ENCODE data around the gene ITGAD.
"Not testable (repeated sequence)": the region's sequence is repeated elsewhere in the genome, so short reads cannot be mapped to it uniquely, and the experiment has no call there.

DNA sequence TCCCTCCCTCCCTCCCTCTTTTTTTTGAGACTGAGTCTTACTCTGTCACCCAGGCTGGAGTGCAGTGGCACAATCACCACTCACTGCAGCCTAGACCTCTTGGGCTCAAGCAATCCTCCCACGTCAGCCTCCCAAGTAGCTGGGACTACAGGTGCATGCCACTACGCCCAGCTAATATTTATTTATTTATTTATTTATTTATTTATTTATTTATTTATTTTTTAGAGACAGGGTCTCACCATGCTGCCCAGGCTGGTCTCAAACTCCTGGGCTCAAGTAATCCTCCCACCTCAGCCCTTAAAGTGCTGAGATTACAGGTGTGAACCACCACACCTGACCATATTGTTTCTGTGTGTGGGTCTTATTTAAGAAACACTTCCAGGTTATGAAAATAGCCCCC lies 23.9 kb downstream of the ITGAD start:
- TF ChIP-seq, protein P1, sequence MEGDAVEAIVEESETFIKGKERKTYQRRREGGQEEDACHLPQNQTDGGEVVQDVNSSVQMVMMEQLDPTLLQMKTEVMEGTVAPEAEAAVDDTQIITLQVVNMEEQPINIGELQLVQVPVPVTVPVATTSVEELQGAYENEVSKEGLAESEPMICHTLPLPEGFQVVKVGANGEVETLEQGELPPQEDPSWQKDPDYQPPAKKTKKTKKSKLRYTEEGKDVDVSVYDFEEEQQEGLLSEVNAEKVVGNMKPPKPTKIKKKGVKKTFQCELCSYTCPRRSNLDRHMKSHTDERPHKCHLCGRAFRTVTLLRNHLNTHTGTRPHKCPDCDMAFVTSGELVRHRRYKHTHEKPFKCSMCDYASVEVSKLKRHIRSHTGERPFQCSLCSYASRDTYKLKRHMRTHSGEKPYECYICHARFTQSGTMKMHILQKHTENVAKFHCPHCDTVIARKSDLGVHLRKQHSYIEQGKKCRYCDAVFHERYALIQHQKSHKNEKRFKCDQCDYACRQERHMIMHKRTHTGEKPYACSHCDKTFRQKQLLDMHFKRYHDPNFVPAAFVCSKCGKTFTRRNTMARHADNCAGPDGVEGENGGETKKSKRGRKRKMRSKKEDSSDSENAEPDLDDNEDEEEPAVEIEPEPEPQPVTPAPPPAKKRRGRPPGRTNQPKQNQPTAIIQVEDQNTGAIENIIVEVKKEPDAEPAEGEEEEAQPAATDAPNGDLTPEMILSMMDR (conservative IDR thresholded peaks at IDR 0.05; ENCODE audit: low read length): not testable (repeated sequence)
- TF ChIP-seq EZH2phosphoT487 (IDR thresholded peaks at IDR 0.05; ENCODE audit: borderline replicate concordance): not testable (repeated sequence)

Data from Loucy (cell line).